Fibroblast of lung (primary cell): ENCODE data around the gene CTBP2. TPM values are rescaled to one million over a fixed set of nuclear protein-coding genes. Genes with fewer than 3 reads are reported as not detected.

Source experiments
- DNase-seq, 2 donors: peaks; one replicate each; pipeline versions ENCODE4 v3.0.0 to v3.0.0-alpha.2; 2010; ENCODE audit warnings: low read depth in 2 of 2
- H2AFZ ChIP-seq: 2 replicates; pipeline ENCODE4 v1.5.1; 2012; ENCODE audit warnings: low read length, control low read depth, inconsistent platforms
- H3K27ac ChIP-seq: 2 replicates; pipeline ENCODE4 v1.5.1; 2011; ENCODE audit warnings: low read length, control low read depth; ENCODE audit not compliant: insufficient read depth
- H3K27me3 ChIP-seq: 2 replicates; pipeline ENCODE4 v1.5.1; 2011; ENCODE audit warnings: mild to moderate bottlenecking, low read length; ENCODE audit not compliant: control insufficient read depth, insufficient read depth
- H3K36me3 ChIP-seq: 2 replicates; pipeline ENCODE4 v1.5.1; 2011; ENCODE audit warnings: low read length; ENCODE audit not compliant: control insufficient read depth, insufficient read depth
- H3K4me1 ChIP-seq: 2 replicates; pipeline ENCODE4 v1.5.1; 2011; ENCODE audit warnings: low read length; ENCODE audit not compliant: control insufficient read depth, insufficient read depth; ENCODE audit errors: extremely low read depth
- H3K4me2 ChIP-seq: 2 replicates; pipeline ENCODE4 v1.5.1; 2011; ENCODE audit warnings: low read length, control low read depth; ENCODE audit not compliant: insufficient read depth; ENCODE audit errors: extremely low read depth
- H3K4me3 ChIP-seq, 4 experiments: fragments of 200-600 bp in 1 of 4; sonication (generic) in 1 of 4; replicated peaks in 1 of 4; 2 replicates each; pipeline ENCODE4 v1.5.1; 2011 to 2016; ENCODE audit warnings: low read length in 4 of 4, low read depth in 3 of 4, mild to moderate bottlenecking in 3 of 4, control low read depth in 2 of 4, inconsistent platforms in 1 of 4, mixed read lengths in 1 of 4; ENCODE audit not compliant: insufficient read depth in 1 of 4; ENCODE audit errors: control extremely low read depth in 1 of 4
- H3K79me2 ChIP-seq: 2 replicates; pipeline ENCODE4 v1.5.1; 2012; ENCODE audit warnings: mild to moderate bottlenecking, low read length, inconsistent platforms; ENCODE audit not compliant: control insufficient read depth, insufficient read depth
- H3K9ac ChIP-seq: 2 replicates; pipeline ENCODE4 v1.5.1; 2011; ENCODE audit warnings: mild to moderate bottlenecking, low read length, control low read depth; ENCODE audit not compliant: insufficient read depth
- H3K9me3 ChIP-seq: 2 replicates; pipeline ENCODE4 v1.5.1; 2012; ENCODE audit warnings: low read depth, low read length; ENCODE audit not compliant: control insufficient read depth, insufficient read depth
- H4K20me1 ChIP-seq: 2 replicates; pipeline ENCODE4 v1.5.1; 2011; ENCODE audit warnings: low read length; ENCODE audit not compliant: control insufficient read depth, insufficient read depth; ENCODE audit errors: extremely low read depth
- EZH2 ChIP-seq: IDR thresholded peaks from 2 replicates; pipeline ENCODE4 v1.5.1; 2012; ENCODE audit warnings: low read length, control low read depth, mild to moderate bottlenecking; ENCODE audit errors: missing control alignments
- polyA plus RNA-seq, 2 donors: library from polyadenylated mRNA; depleted of rRNA in 1 of 2; stranded (reverse) in 1 of 2; unstranded in 1 of 2; fragments of >200 nt; gene quantifications; 2 replicates each; pipeline ENCODE4 v1.2.1, GENCODE V29; 2011 to 2012; ENCODE audit warnings: missing spikeins in 1 of 2
- total RNA-seq: library from RNA; depleted of rRNA; stranded (reverse); fragments of >200 nt; gene quantifications from 2 replicates; pipeline ENCODE4 v1.2.1, GENCODE V29; 2014
- TF ChIP-seq, protein P1 (sequence below), 2 donors: IDR thresholded peaks in 1 of 2; conservative IDR thresholded peaks in 1 of 2; 1 replicate in 1 of 2; 2 replicates in 1 of 2; pipeline ENCODE4 v1.5.1; 2011 to 2012; ENCODE audit warnings: low read length in 2 of 2, control low read depth in 1 of 2, inconsistent platforms in 1 of 2, low read depth in 1 of 2, mild to moderate bottlenecking in 1 of 2

CTBP2 gene
- total and polyA plus RNA-seq, 2 donors (not counting 1 experiment from before 2014, with no cell fraction given) = 72.1 to 73.3 TPM

- Histone ChIP-seq H3K4me3 (no peak overlapping the region), H3K27ac (peak overlapping the region; percentile 88), H3K9ac (no peak overlapping the region), H3K36me3 (no peaks in the 10 kb centered on the region), H4K20me1 (no peaks in the 10 kb centered on the region), H3K79me2 (peaks cover 100% of the 10 kb centered on the region), H3K4me2 (peak overlapping the region; percentile 13), H2AFZ (no peak overlapping the region), H3K4me1 (peaks cover 50% of the 10 kb centered on the region), H3K27me3 (no peaks in the 10 kb centered on the region), H3K9me3 (no peaks in the 10 kb centered on the region)
- no peak for TF ChIP-seq EZH2
- TF ChIP-seq, protein P1, sequence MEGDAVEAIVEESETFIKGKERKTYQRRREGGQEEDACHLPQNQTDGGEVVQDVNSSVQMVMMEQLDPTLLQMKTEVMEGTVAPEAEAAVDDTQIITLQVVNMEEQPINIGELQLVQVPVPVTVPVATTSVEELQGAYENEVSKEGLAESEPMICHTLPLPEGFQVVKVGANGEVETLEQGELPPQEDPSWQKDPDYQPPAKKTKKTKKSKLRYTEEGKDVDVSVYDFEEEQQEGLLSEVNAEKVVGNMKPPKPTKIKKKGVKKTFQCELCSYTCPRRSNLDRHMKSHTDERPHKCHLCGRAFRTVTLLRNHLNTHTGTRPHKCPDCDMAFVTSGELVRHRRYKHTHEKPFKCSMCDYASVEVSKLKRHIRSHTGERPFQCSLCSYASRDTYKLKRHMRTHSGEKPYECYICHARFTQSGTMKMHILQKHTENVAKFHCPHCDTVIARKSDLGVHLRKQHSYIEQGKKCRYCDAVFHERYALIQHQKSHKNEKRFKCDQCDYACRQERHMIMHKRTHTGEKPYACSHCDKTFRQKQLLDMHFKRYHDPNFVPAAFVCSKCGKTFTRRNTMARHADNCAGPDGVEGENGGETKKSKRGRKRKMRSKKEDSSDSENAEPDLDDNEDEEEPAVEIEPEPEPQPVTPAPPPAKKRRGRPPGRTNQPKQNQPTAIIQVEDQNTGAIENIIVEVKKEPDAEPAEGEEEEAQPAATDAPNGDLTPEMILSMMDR (conservative IDR thresholded peaks at IDR 0.05 in 1 of 2, IDR thresholded peaks at IDR 0.05 in 1 of 2; ENCODE audit: low read depth in 1 of 2, low read length in 2 of 2) = no peak
- DNase-seq = no peak
Measured at GRCh38 chr10:125149680-125150047, 10.7 kb downstream of the CTBP2 start.

DNA sequence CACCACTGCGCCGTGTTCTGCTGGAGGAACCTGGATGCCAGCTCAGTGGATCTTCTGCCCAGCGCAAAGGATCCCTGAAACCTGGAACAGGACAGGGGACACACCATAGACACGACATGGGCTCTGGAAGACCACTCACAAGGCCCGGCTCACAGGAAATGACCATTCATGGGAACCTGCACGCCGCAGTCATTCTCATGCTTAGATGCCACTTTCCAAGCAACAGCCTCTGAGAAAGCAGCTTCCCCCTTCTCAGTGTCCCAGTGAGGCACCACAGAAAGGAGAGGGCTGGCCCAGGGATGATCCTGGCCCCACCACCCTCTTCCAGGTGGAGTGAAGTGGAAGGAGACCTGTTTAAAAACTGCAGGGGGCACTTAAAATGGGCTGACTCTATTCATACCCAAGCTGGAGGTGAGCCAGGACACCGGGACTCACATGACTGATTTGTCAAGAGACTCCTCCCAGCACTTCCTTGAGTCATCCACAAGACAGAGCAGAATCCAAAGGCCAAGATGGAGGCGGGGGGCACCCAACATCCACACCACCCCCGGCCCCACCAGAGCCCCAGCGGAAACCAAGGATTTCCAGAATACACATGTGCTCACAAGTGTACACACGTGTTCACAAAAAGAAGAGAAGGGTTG is 11.2 kb downstream of the CTBP2 start:
- Histone ChIP-seq H4K20me1 (no peaks in the 10 kb centered on the region), H2AFZ (no peak overlapping the region), H3K79me2 (peaks cover 100% of the 10 kb centered on the region), H3K4me2 (peak overlapping the region; percentile 13), H3K9me3 (no peaks in the 10 kb centered on the region), H3K9ac (no peak overlapping the region), H3K27ac (peak overlapping the region; percentile 88), H3K27me3 (no peaks in the 10 kb centered on the region), H3K4me1 (peaks cover 48% of the 10 kb centered on the region), H3K36me3 (no peaks in the 10 kb centered on the region), H3K4me3 (no peak overlapping the region)
- no peak for TF ChIP-seq EZH2
- TF ChIP-seq, protein P1 (conservative IDR thresholded peaks at IDR 0.05 in 1 of 2, IDR thresholded peaks at IDR 0.05 in 1 of 2; ENCODE audit: low read depth in 1 of 2, low read length in 2 of 2) = no peak
- peak; percentile 74 to 77 for DNase-seq

GRCh38 chr10:125148528-125148927 is 11.8 kb downstream of the CTBP2 start:
- Histone ChIP-seq H3K36me3 (no peaks in the 10 kb centered on the region), H3K4me2 (peak overlapping the region; percentile 66), H3K4me3 (no peak overlapping the region), H3K79me2 (peaks cover 100% of the 10 kb centered on the region), H3K9ac (no peak overlapping the region), H3K27me3 (no peaks in the 10 kb centered on the region), H3K27ac (peak overlapping the region; percentile 88), H3K9me3 (no peaks in the 10 kb centered on the region), H3K4me1 (peaks cover 43% of the 10 kb centered on the region), H2AFZ (no peak overlapping the region), H4K20me1 (no peaks in the 10 kb centered on the region)
- no peak for TF ChIP-seq EZH2
- TF ChIP-seq, protein P1 (conservative IDR thresholded peaks at IDR 0.05 in 1 of 2, IDR thresholded peaks at IDR 0.05 in 1 of 2; ENCODE audit: low read depth in 1 of 2, low read length in 2 of 2) = no peak
- DNase-seq = no peak
